HK-2 (cell line): ENCODE measurements around the gene LITAF.
"Not testable (repeated sequence)": the region's sequence is repeated elsewhere in the genome, so short reads cannot be mapped to it uniquely, and the experiment has no call there.

Source experiments
- DNase-seq: peaks from one replicate; pipeline ENCODE4 v3.0.0-alpha.2; 2018; ENCODE audit not compliant: unreplicated experiment

Gene LITAF

DNA sequence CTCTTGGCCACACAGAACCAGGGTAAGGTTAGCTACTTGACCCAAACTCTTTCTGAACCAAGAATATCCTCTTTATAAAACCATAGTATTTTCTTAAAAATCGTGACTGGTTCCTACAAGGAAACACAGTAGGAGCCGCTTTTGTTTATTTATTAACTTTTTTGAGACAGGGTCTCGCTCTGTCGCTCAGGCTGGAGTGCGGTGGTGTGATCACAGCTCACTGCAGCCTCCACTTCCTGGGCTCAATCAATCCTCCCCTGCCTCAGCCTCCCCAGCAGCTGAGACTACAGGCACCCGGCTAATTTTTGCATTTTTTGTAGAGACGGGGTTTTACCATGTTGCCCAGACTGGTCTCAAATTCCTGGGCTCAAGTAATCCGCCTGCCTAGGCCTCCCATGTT is 14.7 kb upstream of the LITAF start:
- no peak for DNase-seq

DNA sequence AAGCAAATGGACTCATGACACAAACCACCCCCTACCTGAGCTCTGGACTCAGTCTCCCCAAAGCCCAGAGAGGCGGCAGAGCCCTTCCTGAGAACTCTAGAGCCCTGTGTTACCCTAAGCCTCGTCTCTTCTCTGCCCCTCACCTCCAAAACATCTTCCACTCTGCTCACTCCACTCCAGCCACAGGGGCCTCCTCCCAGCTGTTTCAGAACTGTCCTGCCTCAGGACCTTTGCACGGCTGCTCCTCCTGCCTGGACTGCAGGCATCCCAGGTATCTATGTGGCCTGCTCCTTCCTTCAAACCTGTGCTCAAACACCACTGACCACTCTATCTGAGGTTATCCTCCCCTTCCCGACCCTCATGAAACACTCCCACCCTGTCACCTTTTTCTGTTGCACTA is 12.9 kb upstream of the LITAF start:
- DNase-seq, result no peak

GRCh38 chr16:11597235-11598095 is 10.7 kb upstream of the LITAF start:
- no peak for DNase-seq

GRCh38 chr16:11596572-11597226 is 10.0 kb upstream of the LITAF start:
- DNase-seq, result no peak

- no peak for DNase-seq
Measured at GRCh38 chr16:11593581-11593980, 6.9 kb upstream of the LITAF start.

DNA sequence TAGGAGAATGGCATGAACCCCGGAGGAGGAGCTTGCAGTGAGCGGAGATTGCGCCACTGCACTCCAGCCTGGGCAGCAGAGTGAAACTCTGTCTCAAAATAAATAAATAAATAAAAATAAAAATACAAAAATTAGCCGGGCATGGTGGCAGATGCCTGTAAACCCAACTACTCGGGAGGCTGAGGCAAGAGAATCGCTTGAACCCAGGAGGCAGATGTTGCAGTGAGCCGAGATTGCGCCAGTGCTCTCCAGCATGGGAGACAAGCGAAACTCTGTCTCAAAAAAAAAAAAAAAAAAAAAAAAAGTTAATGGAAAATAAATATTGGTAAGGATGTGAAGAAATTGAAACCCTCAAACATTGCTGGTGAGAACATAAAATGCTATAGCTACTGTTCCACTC is 6.4 kb upstream of the LITAF start:
- DNase-seq, result not testable (repeated sequence)

DNA sequence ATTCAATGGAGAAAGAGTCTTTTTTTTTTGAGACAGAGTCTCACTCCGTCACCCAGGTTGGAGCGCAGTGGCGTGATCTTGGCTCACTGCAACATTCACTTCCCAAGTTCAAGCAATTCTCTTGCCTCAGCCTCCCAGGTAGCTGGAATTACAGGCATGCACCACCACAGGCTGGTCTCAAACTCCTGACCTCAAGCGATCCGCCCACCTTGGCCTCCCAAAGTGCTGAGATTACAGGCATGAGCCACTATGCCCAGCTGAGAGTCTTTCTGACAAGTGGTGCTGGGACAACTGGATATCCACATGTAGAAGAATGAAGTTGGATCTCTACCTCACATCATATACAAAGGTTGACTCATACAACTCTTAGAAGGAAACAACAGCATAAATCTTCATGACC is 4.9 kb upstream of the LITAF start:
- DNase-seq, result not testable (repeated sequence)

GRCh38 chr16:11589198-11589550 is 2.5 kb upstream of the LITAF start:
- DNase-seq, result no peak

- DNase-seq, result no peak
Measured at GRCh38 chr16:11588321-11589197, 1.8 kb upstream of the LITAF start.

GRCh38 chr16:11587643-11588247 is 1.0 kb upstream of the LITAF start:
- no peak for DNase-seq

DNA sequence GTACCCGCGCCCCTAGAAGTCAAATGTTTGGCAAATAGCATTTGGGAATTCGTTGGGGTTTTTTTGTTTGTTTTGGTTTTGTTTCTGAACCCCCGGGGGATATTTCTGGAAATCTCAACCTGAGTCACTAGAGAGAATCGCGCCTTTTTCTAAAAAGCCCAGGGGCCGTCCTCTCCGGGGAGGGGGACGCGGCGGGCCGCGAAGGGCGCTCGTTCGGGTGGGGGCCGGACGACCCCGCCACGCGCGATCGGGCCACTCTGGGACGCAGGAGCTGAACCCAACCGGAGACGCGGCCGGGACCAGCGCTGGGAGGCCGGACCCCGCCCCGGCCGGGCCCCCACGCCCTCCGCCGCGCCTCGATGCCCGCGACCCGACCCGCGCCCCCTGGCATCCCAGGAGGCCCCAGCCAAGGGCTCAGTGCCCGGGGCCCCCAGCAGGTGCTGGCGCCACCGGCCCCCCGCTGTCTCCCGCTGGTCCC is 302 bp downstream of the LITAF start:
- no peak for DNase-seq

DNA sequence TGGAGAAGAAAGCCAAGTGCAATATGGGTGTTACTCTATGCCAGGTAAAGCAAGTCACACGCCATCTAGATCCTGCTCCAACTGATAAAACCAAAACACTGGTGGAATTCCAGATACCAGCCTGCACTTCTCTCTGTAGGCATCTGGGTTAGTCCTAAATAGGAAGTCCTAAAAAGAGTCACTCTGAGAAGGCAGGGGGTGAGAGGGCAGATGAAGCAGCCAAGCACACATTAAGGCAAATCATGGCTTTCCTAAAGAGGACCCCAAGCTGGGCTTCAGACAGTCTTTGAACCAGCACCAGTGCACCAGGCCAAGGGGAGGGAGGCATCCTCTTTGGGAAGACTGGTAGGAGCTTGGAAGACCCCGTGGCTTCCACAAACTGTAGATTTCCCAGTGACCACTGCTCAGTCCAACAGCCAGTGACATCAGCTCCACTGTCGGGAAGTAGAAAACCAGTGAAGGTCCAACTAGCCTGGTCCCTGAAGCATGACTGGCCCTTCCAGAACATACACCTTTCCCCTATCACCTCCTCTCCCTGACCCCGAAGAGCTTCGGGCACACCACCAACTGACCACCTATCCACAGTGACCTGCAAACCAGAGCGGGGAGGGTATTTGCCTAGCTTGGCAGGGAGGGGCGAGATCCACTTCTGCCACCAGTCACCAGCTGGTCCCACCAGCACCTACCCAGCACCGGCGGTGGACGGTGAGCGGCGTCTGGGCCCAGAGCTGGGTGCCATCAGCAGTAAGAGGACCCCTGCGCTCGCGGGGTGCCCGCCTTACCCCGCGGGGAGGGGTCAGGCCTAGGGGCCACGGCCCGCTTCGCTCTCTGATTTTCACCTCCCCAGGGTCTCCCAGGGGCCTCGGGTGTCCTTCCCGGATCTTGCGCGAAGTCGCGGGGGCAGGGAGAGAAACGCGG is 1.0 kb downstream of the LITAF start:
- DNase-seq, result peak; percentile 37

DNA sequence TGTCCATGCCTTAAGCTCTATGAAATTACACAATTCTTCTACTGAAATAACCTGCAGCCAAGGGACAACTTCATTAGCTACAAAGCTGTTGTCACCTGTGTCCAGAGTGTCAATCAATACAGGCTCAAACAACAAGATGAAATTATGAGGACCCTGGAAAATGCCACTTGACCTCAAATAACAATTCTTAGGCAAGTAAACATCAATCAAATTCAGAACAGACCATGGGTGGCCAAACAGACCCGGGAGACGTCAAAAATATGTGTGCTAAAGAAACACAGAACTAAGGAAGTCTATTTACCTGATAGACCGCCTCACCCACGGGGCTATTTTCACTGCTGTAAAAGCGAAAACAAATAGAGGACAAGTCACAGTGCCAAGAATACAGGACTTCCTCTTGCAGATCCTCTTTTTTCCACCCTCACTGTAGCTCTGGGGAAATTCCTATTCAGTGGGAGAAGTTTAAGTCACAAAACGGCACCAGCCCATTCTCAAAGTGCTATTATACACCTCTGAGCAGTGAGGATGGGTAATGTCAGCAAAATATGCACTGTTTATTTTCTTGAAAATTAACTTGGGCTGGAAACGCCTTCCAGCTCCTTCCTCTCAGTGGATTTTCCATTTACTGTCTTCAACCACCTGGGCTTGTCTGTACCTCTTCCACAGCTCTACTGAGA is 2.7 kb downstream of the LITAF start:
- no peak for DNase-seq

- no peak for DNase-seq
Measured at GRCh38 chr16:11583166-11583565, 3.6 kb downstream of the LITAF start.

DNA sequence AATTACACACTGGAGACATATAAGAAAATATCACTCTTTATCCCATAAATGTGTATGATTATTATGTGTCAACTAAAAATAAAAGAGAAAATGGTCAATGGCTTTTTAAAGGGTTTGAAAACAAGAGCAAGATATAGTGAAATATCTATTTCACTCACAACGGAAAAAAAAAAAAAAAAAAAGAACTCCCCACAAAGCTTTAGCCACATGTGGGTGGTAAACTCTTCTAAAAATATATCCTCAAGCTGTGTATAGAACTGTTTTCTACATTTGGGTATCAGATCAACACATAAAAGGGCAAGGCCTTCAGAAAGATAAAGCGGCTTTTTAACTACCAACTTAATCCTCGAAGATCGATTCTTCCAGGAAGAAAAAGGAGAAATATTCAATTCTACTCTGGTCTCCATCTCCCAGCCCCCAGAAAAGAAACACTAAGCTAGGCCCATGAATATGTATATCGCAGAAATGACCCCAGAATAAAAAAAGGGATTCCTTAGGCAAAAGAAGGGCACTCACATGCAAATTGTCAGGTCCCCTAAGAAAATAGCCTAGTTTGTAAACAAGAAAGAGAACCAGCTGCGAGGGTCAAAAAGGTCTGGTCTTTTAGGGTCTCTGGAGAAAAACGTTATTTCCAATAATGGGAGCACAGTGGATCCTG is 4.4 kb downstream of the LITAF start:
- no peak for DNase-seq

DNA sequence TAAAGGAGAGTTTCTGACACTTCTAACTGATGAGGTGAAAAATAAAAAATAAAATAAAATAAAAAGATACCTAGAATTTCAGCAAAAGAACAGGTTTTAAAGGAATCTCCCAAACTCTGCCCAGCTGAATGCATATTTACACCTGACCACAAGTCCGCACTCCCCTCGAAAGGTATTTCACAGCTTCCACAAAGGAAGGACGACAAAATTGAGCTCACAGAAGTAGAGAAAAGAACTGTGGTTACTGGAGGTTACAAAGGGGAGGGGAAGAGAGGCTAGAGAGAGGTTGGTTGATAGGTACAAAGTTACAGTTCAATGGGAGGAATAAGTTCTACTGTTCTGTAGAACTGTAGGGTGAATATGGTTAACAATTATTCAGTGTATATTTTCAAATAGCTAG is 5.0 kb downstream of the LITAF start:
- no peak for DNase-seq

DNA sequence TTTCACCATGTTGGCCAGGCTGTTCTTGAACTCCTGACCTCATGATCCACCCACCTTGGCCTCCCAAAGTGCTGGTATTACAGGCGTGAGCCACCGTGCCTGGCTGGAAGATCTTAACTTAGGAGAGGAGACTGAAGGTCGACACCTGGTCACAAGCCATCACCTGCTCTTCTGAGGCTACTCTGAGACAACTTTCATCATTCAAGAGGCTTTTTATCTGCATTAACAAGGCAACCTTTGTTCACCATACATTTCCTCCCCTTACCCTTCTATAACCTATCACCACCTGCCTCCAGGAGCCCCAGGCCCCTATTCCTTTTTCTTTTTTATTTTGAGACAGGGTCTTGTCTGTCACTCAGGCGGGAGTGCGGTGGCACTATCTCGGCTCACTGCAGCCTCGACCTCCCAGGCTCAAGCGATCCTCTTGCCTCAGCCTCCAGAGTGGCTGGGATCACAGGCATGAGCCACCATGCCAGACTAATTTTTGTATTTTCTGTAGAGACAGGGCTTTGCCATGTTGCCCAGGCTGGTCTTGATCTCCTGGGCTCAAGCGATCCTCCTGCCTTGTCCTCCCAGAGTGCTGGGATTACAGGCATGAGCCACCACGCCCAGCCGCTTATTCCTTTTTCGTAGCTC is 6.2 kb downstream of the LITAF start:
- DNase-seq, result no peak

GRCh38 chr16:11577290-11577660 is 9.4 kb downstream of the LITAF start:
- DNase-seq, result not testable (repeated sequence)
